GM12878 (cell line): Measurements from ENCODE around the gene SLC6A3. TPM values are rescaled to one million over a fixed set of nuclear protein-coding genes. Genes with fewer than 3 reads are reported as not detected.

Experiments
- ATAC-seq: fragments of 200-7000 bp; cut with Tn5 transposase; 3 replicates; pipeline ENCODE4 v1.9.1; 2020; ENCODE audit warnings: mild to moderate bottlenecking, moderate library complexity
- BruUV-seq: library from RNA; stranded (reverse); fragments of 400-500 nt; replicated peaks from 2 replicates; lab custom pipeline; 2021; lab: Mats Ljungman, UMichigan
- CTCF ChIA-PET: fragments of 300-600 bp; sonication (Branson Sonifier 250); formaldehyde crosslinking; extraction: SDS; loops from one replicate; lab custom pipeline; 2021; ENCODE audit warnings: inconsistent platforms; lab: Yijun Ruan, JAX
- POLR2A ChIA-PET: fragments of 350-600 bp; formaldehyde crosslinking; extraction: SDS; loops from one replicate; lab custom pipeline; 2021; ENCODE audit warnings: inconsistent platforms; lab: Charles Lee
- RAD21 ChIA-PET: fragments of 300-600 bp; sonication (Branson Sonifier 250); formaldehyde crosslinking; loops from one replicate; lab custom pipeline; 2023; ENCODE audit warnings: antibody characterized with exemption; ENCODE audit not compliant: unreplicated experiment; lab: Charles Lee
- SMC1A ChIA-PET: fragments of 300-600 bp; sonication (Branson Sonifier 250); formaldehyde crosslinking; loops from one replicate; lab custom pipeline; 2023; ENCODE audit not compliant: unreplicated experiment, uncharacterized antibody; lab: Charles Lee
- DNase-seq: peaks from one replicate; pipeline ENCODE4 v3.0.0-alpha.2; 2011; ENCODE audit warnings: low read depth, low spot score
- FAIRE-seq: peaks from 3 replicates; lab custom pipeline; 2011; peaks lifted over from hg19 to GRCh38; lab: Jason Lieb, UNC
- H2AFZ ChIP-seq: 2 replicates; pipeline ENCODE4 v1.6.0; 2011; ENCODE audit warnings: low read depth, low read length, control low read depth; ENCODE audit not compliant: control insufficient read depth
- H3K27ac ChIP-seq: 2 replicates; pipeline ENCODE4 v1.5.1; 2011; ENCODE audit warnings: control low read depth; ENCODE audit not compliant: control insufficient read depth, insufficient read depth
- H3K27me3 ChIP-seq, 2 experiments: replicated peaks in 1 of 2; 2 replicates each; pipeline versions ENCODE4 v1.6.0 to v1.6.1; 2011; ENCODE audit warnings: low read length in 1 of 2; ENCODE audit not compliant: control insufficient read depth in 2 of 2, insufficient read depth in 2 of 2
- H3K36me3 ChIP-seq, 2 experiments: 2 replicates each; pipeline ENCODE4 v1.5.1; 2011; ENCODE audit warnings: low read length in 1 of 2; ENCODE audit not compliant: control insufficient read depth in 2 of 2, insufficient read depth in 2 of 2
- H3K4me1 ChIP-seq: 2 replicates; pipeline ENCODE4 v1.6.1; 2011; ENCODE audit warnings: mild to moderate bottlenecking, low read length, moderate library complexity, mixed read lengths; ENCODE audit not compliant: control insufficient read depth, insufficient read depth
- H3K4me2 ChIP-seq: 2 replicates; pipeline ENCODE4 v1.6.0; 2011; ENCODE audit warnings: control low read depth; ENCODE audit not compliant: control insufficient read depth, insufficient read depth
- H3K4me3 ChIP-seq: fragments of 200-600 bp; sonication (generic); 2 replicates; pipeline ENCODE4 v1.5.1; 2016
- H3K79me2 ChIP-seq: 2 replicates; pipeline ENCODE4 v1.6.0; 2011; ENCODE audit warnings: low read length; ENCODE audit not compliant: control insufficient read depth, insufficient read depth
- H3K9ac ChIP-seq: 2 replicates; pipeline ENCODE4 v1.8.0; 2011; ENCODE audit warnings: low read length, control low read depth, mixed read lengths; ENCODE audit not compliant: control insufficient read depth, insufficient read depth
- H3K9me3 ChIP-seq: replicated peaks from 3 replicates; pipeline ENCODE4 v1.5.1; 2011; ENCODE audit warnings: mild to moderate bottlenecking, low read length; ENCODE audit not compliant: control insufficient read depth, insufficient read depth
- H4K20me1 ChIP-seq: 2 replicates; pipeline ENCODE4 v1.6.0; 2011; ENCODE audit not compliant: control insufficient read depth, insufficient read depth
- NR2F1 ChIP-seq: fragments of 450-650 bp; conservative IDR thresholded peaks from 2 replicates; pipeline ENCODE4 v1.6.1; 2017; ENCODE audit warnings: mild to moderate bottlenecking
- PRDM15 ChIP-seq: fragments of 450-650 bp; formaldehyde crosslinking; IDR thresholded peaks from 2 replicates; pipeline ENCODE4 v1.4.0; 2020; ENCODE audit warnings: mild to moderate bottlenecking, moderate library complexity
- WGBS: methylation state at CpG from one replicate; pipeline ENCODE4 v1.1.6; 2016; ENCODE audit warnings: low lambda C conversion rate; ENCODE audit not compliant: insufficient replicate concordance, insufficient coverage; ENCODE audit errors: missing lambda C conversion rate; 5-methylcytosine and 5-hydroxymethylcytosine counted together
- in situ Hi-C: fragments of 300-500 bp; cut with MboI; formaldehyde crosslinking; loops from 9 replicates; pipeline ENCODE4 v1.14.3; 2018; ENCODE audit warnings: mixed read lengths
- intact Hi-C: fragments of 100-400 bp; cut with micrococcal nuclease; formaldehyde crosslinking; loops from one replicate; pipeline ENCODE4 v1.14.2; 2022; ENCODE audit not compliant: unreplicated experiment
- polyA plus RNA-seq, 11 experiments: library from polyadenylated mRNA; depleted of rRNA in 4 of 11; unstranded in 6 of 11; stranded (reverse) in 5 of 11; fragments of >200 nt; fragmentation: Nextera tagmentation in 4 of 11; fragmentation: Illumina TruSeq in 1 of 11; extraction: Ambion mirVana in 4 of 11; extraction: Trizol in 1 of 11; gene quantifications; 1 replicate in 1 of 11; 2 replicates in 10 of 11; pipeline versions ENCODE4 v1.2.1 to v1.2.3, GENCODE V29; 2011 to 2016; ENCODE audit warnings: inconsistent platforms in 2 of 11, missing spikeins in 2 of 11, low read depth in 1 of 11
- total RNA-seq, 4 experiments: library from RNA; depleted of rRNA in 3 of 4; stranded (reverse); fragments of >200 nt in 3 of 4; fragmentation: Illumina TruSeq in 1 of 4; extraction: Trizol in 1 of 4; gene quantifications; 2 replicates each; pipeline versions ENCODE4 v1.2.1 to v1.2.3, GENCODE V29; 2013 to 2021

The SLC6A3 gene
- total and polyA plus RNA-seq, 10 of the 15 experiments (the other 5 are each of a cell fraction or from before 2014, with no cell fraction given) = 0.01 TPM; not detected in 9

- Histone ChIP-seq H3K4me3 (no peak overlapping the region), H3K36me3 (peaks cover 20 to 61% of the 10 kb centered on the region in 2 experiments; a peak in 3 of 4 replicates), H3K4me1 (no peaks in the 10 kb centered on the region), H3K27ac (no peak overlapping the region), H2AFZ (no peak overlapping the region), H4K20me1 (no peaks in the 10 kb centered on the region), H3K9ac (no peak overlapping the region), H3K4me2 (no peak overlapping the region), H3K9me3 (no peaks in the 10 kb centered on the region; the same call in 2 of the 3 replicates), H3K79me2 (no peaks in the 10 kb centered on the region), H3K27me3 (no peaks in the 10 kb centered on the region)
- intact Hi-C loops = no loop called here
- no TSS peak for BruUV-seq
- RAD21 ChIA-PET = interaction anchor here (1.8 kb wide), 1 partner anchor 21 kb away, joined by 4 read pairs; no protein-coding TSS in a partner anchor
- TF ChIP-seq PRDM15 (CRISPR knock-in tag) (no peak), NR2F1 (no peak)
- WGBS = 96% methylated on average over 18 of the region's 18 CpGs
- DNase-seq (no peak), FAIRE-seq (no peak), ATAC-seq (no peak)
- in situ Hi-C loops = no loop called here
- SMC1A ChIA-PET = interaction anchor here (0.8 to 1.8 kb wide), 2 partner anchors 14 to 160 kb away, joined by 3 to 7 read pairs; no protein-coding TSS in a partner anchor
- POLR2A ChIA-PET = no interaction called here
- CTCF ChIA-PET = interaction anchor here (0.6 to 1.9 kb wide), 3 partner anchors 10 to 18 kb away, joined by 3 to 9 read pairs (median 3); no protein-coding TSS in a partner anchor
Observed at GRCh38 chr5:1470762-1471211, 25.5 kb upstream of the SLC6A3 start.
